K562 (cell line): ENCODE data around the gene MLIP. TPM values are rescaled to one million over a fixed set of nuclear protein-coding genes. Genes with fewer than 3 reads are reported as not detected.

Experiments used
- ATAC-seq: fragments of 200-7000 bp; cut with Tn5 transposase; 3 replicates; pipeline ENCODE4 v1.9.1; 2020; ENCODE audit warnings: moderate library complexity
- BruUV-seq: library from RNA; stranded (reverse); fragments of 400-500 nt; replicated peaks from 2 replicates; lab custom pipeline; 2021; lab: Mats Ljungman, UMichigan
- CTCF ChIA-PET: fragments of 300-600 bp; formaldehyde crosslinking; extraction: SDS; loops from one replicate; lab custom pipeline; 2021; ENCODE audit warnings: low intra/inter-chr PET ratio; lab: Yijun Ruan, JAX
- POLR2A ChIA-PET: fragments of 300-600, 350-650 bp; sonication (Branson Sonifier 250); formaldehyde crosslinking; extraction: SDS; loops from one replicate; lab custom pipeline; 2021; ENCODE audit warnings: antibody characterized with exemption, inconsistent platforms; lab: Yijun Ruan, JAX
- DNase-seq, 4 experiments: peaks; one replicate each; pipeline versions ENCODE4 v3.0.0 to v3.0.0-alpha.2; 2011 to 2018; ENCODE audit warnings: low spot score in 3 of 4, mixed read lengths in 3 of 4; ENCODE audit errors: extremely low read depth in 1 of 4
- FAIRE-seq: peaks from 2 replicates; lab custom pipeline; 2011; peaks lifted over from hg19 to GRCh38; lab: Jason Lieb, UNC
- H2AFZ ChIP-seq: 2 replicates; pipeline ENCODE4 v1.6.0; 2011; ENCODE audit warnings: low read depth, low read length, control low read depth, inconsistent platforms
- H3K27ac ChIP-seq: fragments of 200-600 bp; 3 replicates; pipeline ENCODE4 v1.8.0; 2011; ENCODE audit warnings: low read depth, mild to moderate bottlenecking, control low read depth, inconsistent platforms, low read length, moderate library complexity, mixed read lengths; ENCODE audit errors: extremely low read depth
- H3K27me3 ChIP-seq, 2 experiments: fragments of 300-600 bp in 1 of 2; 2 replicates in 1 of 2; 3 replicates in 1 of 2; pipeline versions ENCODE4 v1.6.0 to v1.8.0; 2011; ENCODE audit warnings: inconsistent platforms in 2 of 2, low read length in 2 of 2, mild to moderate bottlenecking in 1 of 2, mixed read lengths in 1 of 2, moderate library complexity in 1 of 2; ENCODE audit not compliant: control insufficient read depth in 2 of 2, insufficient read depth in 2 of 2
- H3K36me3 ChIP-seq: fragments of 300-600 bp; 3 replicates; pipeline ENCODE4 v1.8.0; 2011; ENCODE audit warnings: mild to moderate bottlenecking, low read length, inconsistent platforms; ENCODE audit not compliant: control insufficient read depth, insufficient read depth
- H3K4me1 ChIP-seq, 2 experiments: fragments of 200-600 bp in 1 of 2; replicated peaks in 1 of 2; 2 replicates in 1 of 2; 3 replicates in 1 of 2; pipeline versions ENCODE4 v1.5.1 to v1.8.0; 2011; ENCODE audit warnings: inconsistent platforms in 2 of 2, low read length in 2 of 2, mild to moderate bottlenecking in 1 of 2, mixed read lengths in 1 of 2, moderate library complexity in 1 of 2; ENCODE audit not compliant: control insufficient read depth in 2 of 2, insufficient read depth in 2 of 2
- H3K4me2 ChIP-seq: 2 replicates; pipeline ENCODE4 v1.6.1; 2011; ENCODE audit warnings: low read length, control low read depth, inconsistent platforms, mixed read lengths; ENCODE audit not compliant: insufficient read depth
- H3K4me3 ChIP-seq: fragments of 200-600 bp; sonication (generic), shearing (Covaris generic); 2 replicates; pipeline ENCODE4 v1.5.1; 2016; ENCODE audit warnings: control low read depth, inconsistent platforms
- H3K79me2 ChIP-seq: fragments of 200-600 bp; 3 replicates; pipeline ENCODE4 v1.8.0; 2011; ENCODE audit warnings: low read length, inconsistent platforms; ENCODE audit not compliant: control insufficient read depth, insufficient read depth
- H3K9ac ChIP-seq, 2 experiments: 2 replicates each; pipeline versions ENCODE4 v1.6.0 to v1.6.1; 2011; ENCODE audit warnings: low read depth in 2 of 2, low read length in 2 of 2, control low read depth in 1 of 2, inconsistent platforms in 1 of 2, mild to moderate bottlenecking in 1 of 2, mixed read lengths in 1 of 2; ENCODE audit not compliant: insufficient read depth in 1 of 2
- H3K9me1 ChIP-seq: one replicate; pipeline ENCODE4 v1.6.0; 2011; ENCODE audit warnings: inconsistent platforms, mild to moderate bottlenecking, low read length, moderate library complexity; ENCODE audit not compliant: control insufficient read depth, insufficient read depth
- H3K9me3 ChIP-seq: replicated peaks from 2 replicates; pipeline ENCODE4 v1.5.1; 2011; ENCODE audit warnings: low read depth, low read length, inconsistent platforms; ENCODE audit not compliant: control insufficient read depth, insufficient read depth
- H4K20me1 ChIP-seq: replicated peaks from 2 replicates; pipeline ENCODE4 v1.6.1; 2011; ENCODE audit warnings: low read length, inconsistent platforms, mixed read lengths; ENCODE audit not compliant: control insufficient read depth, insufficient read depth
- GTF2A2 ChIP-seq: IDR thresholded peaks from 2 replicates; pipeline ENCODE4 v1.6.1; 2016; ENCODE audit warnings: mild to moderate bottlenecking, missing genetic modification characterization, missing compliant biosample characterization
- MEF2D ChIP-seq: conservative IDR thresholded peaks from 2 replicates; pipeline ENCODE4 v1.6.1; 2016; ENCODE audit warnings: low read depth, missing genetic modification characterization, missing compliant biosample characterization
- NFRKB ChIP-seq: fragments of 450-650 bp; IDR thresholded peaks from 2 replicates; pipeline ENCODE4 v1.6.1; 2016; ENCODE audit warnings: low read depth
- NR2C1 ChIP-seq, 2 experiments: fragments of 450-650 bp; IDR thresholded peaks; 2 replicates each; pipeline ENCODE4 v1.6.1; 2017; ENCODE audit warnings: mild to moderate bottlenecking in 2 of 2, antibody characterized with exemption in 1 of 2, inconsistent platforms in 1 of 2, missing compliant biosample characterization in 1 of 2, missing genetic modification characterization in 1 of 2
- PCBP1 ChIP-seq: fragments of 200-400 bp; formaldehyde crosslinking; IDR thresholded peaks from 2 replicates; pipeline ENCODE4 v1.6.1; 2018; ENCODE audit warnings: mild to moderate bottlenecking, low read depth, low read length; ENCODE audit not compliant: poor library complexity, severe bottlenecking
- RFX7 ChIP-seq: fragments of 250-450 bp; sonication (Bioruptor Pico); IDR thresholded peaks from 2 replicates; pipeline ENCODE4 v1.5.1; 2021; ENCODE audit warnings: mild to moderate bottlenecking
- SREBF2 ChIP-seq: sonication (generic); formaldehyde crosslinking; IDR thresholded peaks from 2 replicates; pipeline ENCODE4 v1.4.0; 2020; ENCODE audit warnings: mild to moderate bottlenecking, missing genetic modification reagents
- ZNF165 ChIP-seq: fragments of 250-450 bp; sonication (Bioruptor Pico); IDR thresholded peaks from 2 replicates; pipeline ENCODE4 v1.4.0; 2020; ENCODE audit warnings: borderline replicate concordance
- ZNF347 ChIP-seq: fragments of 450-650 bp; formaldehyde crosslinking; IDR thresholded peaks from 2 replicates; pipeline ENCODE4 v1.4.0; 2020; ENCODE audit warnings: low read depth, mild to moderate bottlenecking, moderate library complexity
- ZNF57 ChIP-seq: fragments of 450-650 bp; formaldehyde crosslinking; IDR thresholded peaks from 2 replicates; pipeline ENCODE4 v1.4.0; 2020; ENCODE audit warnings: mild to moderate bottlenecking, moderate library complexity
- WGBS: fragments of 100-300 bp; shearing (Covaris generic); methylation state at CpG from one replicate; pipeline ENCODE4 v1.1.6; 2016; ENCODE audit warnings: low coverage, mixed read lengths; ENCODE audit not compliant: insufficient coverage; ENCODE audit errors: missing lambda C conversion rate; 5-methylcytosine and 5-hydroxymethylcytosine counted together
- in situ Hi-C: fragments of 300-500 bp; cut with MboI; formaldehyde crosslinking; loops from 4 replicates; pipeline ENCODE4 v1.15.0; 2018; ENCODE audit warnings: inconsistent platforms, mixed read lengths
- intact Hi-C: fragments of 100-400 bp; cut with micrococcal nuclease; formaldehyde crosslinking; loops from 2 replicates; pipeline ENCODE4 v1.14.2; 2022
- polyA plus RNA-seq, 8 experiments: library from polyadenylated mRNA; depleted of rRNA in 4 of 8; stranded (reverse) in 5 of 8; unstranded in 3 of 8; fragments of >200 nt; fragmentation: Nextera tagmentation in 2 of 8; fragmentation: Illumina TruSeq in 1 of 8; extraction: Ambion mirVana in 2 of 8; extraction: Trizol in 1 of 8; gene quantifications; 2 replicates each; pipeline versions ENCODE4 v1.2.1 to v1.2.3, GENCODE V29; 2011 to 2014; ENCODE audit warnings: inconsistent platforms in 1 of 8, missing spikeins in 1 of 8
- total RNA-seq, 7 experiments: library from RNA; depleted of rRNA in 6 of 7; stranded (reverse); fragments of >200 nt in 6 of 7; fragmentation: Illumina TruSeq in 2 of 7; extraction: Trizol in 2 of 7; gene quantifications; 2 replicates each; pipeline versions ENCODE4 v1.2.1 to v1.2.3, GENCODE V29; 2011 to 2021; ENCODE audit warnings: low replicate concordance in 1 of 7
- TF ChIP-seq, protein P1 (sequence below): fragments of 200-800 bp; sonication (Bioruptor generic); IDR thresholded peaks from 2 replicates; pipeline ENCODE4 v1.6.1; 2017; ENCODE audit warnings: missing genetic modification characterization, missing compliant biosample characterization
- TF ChIP-seq, protein P2 (sequence below): fragments of 450-650 bp; IDR thresholded peaks from 2 replicates; pipeline ENCODE4 v1.6.1; 2016; ENCODE audit warnings: mild to moderate bottlenecking
- TF ChIP-seq, protein P3 (sequence below): fragments of 200-400 bp; formaldehyde crosslinking; IDR thresholded peaks from 2 replicates; pipeline ENCODE4 v1.6.1; 2017; ENCODE audit warnings: mild to moderate bottlenecking, low read depth, low read length, moderate library complexity
- TF ChIP-seq, protein P4 (sequence below): fragments of 250-450 bp; sonication (Bioruptor Pico); IDR thresholded peaks from 2 replicates; pipeline ENCODE4 v1.8.0; 2021; ENCODE audit warnings: moderate library complexity, mild to moderate bottlenecking, inconsistent platforms

MLIP gene
- total and polyA plus RNA-seq, 9 of the 15 experiments (the other 6 are each of a cell fraction or from before 2014, with no cell fraction given) = not detected

DNA sequence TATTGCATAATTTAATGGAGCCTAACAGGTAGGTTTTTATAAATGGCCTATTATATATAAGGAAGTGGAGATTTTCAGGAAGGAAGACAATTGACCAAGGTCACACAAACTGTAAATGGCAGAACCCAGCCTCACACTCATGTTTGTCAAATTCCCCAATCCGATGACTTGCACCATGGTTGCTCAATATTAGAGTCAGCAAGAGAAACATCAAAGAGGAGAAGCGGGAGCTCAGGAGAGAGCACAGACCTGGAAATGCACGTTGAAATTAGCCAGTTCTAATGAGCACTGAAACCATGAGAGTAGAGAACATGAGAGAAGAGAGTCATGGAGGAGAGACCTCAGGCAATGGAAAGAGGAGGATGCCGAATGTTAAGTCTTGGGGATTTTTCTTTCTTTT, 13.5 kb upstream of the MLIP start:
- DNase-seq (no peak), FAIRE-seq (no peak), ATAC-seq (no peak)
- no peak overlapping the region for H3K4me3 ChIP-seq
- intact Hi-C loops (no loop called here), in situ Hi-C loops (no loop called here)
- H3K4me1 ChIP-seq = no peaks in the 10 kb centered on the region
- H3K27ac ChIP-seq = no peak overlapping the region
- H3K36me3 ChIP-seq = no peaks in the 10 kb centered on the region
- H2AFZ ChIP-seq = no peak overlapping the region
- BruUV-seq = no TSS peak
- H4K20me1 ChIP-seq = no peaks in the 10 kb centered on the region
- no peaks in the 10 kb centered on the region for H3K9me1 ChIP-seq
- no peaks in the 10 kb centered on the region for H3K27me3 ChIP-seq
- H3K9ac ChIP-seq = no peak overlapping the region
- H3K79me2 ChIP-seq = no peaks in the 10 kb centered on the region
- ChIA-PET CTCF (no interaction called here), POLR2A (no interaction called here)
- 1% methylated on average over 4 of the region's 4 CpGs for WGBS
- no peaks in the 10 kb centered on the region for H3K9me3 ChIP-seq
- no peak overlapping the region for H3K4me2 ChIP-seq
- no peak for TF ChIP-seq NFRKB
- no peak for TF ChIP-seq ZNF165
- TF ChIP-seq, protein P1, sequence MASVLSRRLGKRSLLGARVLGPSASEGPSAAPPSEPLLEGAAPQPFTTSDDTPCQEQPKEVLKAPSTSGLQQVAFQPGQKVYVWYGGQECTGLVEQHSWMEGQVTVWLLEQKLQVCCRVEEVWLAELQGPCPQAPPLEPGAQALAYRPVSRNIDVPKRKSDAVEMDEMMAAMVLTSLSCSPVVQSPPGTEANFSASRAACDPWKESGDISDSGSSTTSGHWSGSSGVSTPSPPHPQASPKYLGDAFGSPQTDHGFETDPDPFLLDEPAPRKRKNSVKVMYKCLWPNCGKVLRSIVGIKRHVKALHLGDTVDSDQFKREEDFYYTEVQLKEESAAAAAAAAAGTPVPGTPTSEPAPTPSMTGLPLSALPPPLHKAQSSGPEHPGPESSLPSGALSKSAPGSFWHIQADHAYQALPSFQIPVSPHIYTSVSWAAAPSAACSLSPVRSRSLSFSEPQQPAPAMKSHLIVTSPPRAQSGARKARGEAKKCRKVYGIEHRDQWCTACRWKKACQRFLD = no peak
- no peak for TF ChIP-seq GTF2A2 (tag)
- TF ChIP-seq, protein P2, sequence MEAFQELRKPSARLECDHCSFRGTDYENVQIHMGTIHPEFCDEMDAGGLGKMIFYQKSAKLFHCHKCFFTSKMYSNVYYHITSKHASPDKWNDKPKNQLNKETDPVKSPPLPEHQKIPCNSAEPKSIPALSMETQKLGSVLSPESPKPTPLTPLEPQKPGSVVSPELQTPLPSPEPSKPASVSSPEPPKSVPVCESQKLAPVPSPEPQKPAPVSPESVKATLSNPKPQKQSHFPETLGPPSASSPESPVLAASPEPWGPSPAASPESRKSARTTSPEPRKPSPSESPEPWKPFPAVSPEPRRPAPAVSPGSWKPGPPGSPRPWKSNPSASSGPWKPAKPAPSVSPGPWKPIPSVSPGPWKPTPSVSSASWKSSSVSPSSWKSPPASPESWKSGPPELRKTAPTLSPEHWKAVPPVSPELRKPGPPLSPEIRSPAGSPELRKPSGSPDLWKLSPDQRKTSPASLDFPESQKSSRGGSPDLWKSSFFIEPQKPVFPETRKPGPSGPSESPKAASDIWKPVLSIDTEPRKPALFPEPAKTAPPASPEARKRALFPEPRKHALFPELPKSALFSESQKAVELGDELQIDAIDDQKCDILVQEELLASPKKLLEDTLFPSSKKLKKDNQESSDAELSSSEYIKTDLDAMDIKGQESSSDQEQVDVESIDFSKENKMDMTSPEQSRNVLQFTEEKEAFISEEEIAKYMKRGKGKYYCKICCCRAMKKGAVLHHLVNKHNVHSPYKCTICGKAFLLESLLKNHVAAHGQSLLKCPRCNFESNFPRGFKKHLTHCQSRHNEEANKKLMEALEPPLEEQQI = no peak
- no peak for TF ChIP-seq MEF2D (tag)
- no peak for TF ChIP-seq NR2C1 (IDR thresholded peaks at IDR 0.05)
- TF ChIP-seq NR2C1 (tag; IDR thresholded peaks at IDR 0.05) = no peak
- TF ChIP-seq RFX7 (CRISPR knock-in tag) = no peak
- TF ChIP-seq ZNF347 = no peak
- TF ChIP-seq SREBF2 = no peak
- TF ChIP-seq, protein P3, sequence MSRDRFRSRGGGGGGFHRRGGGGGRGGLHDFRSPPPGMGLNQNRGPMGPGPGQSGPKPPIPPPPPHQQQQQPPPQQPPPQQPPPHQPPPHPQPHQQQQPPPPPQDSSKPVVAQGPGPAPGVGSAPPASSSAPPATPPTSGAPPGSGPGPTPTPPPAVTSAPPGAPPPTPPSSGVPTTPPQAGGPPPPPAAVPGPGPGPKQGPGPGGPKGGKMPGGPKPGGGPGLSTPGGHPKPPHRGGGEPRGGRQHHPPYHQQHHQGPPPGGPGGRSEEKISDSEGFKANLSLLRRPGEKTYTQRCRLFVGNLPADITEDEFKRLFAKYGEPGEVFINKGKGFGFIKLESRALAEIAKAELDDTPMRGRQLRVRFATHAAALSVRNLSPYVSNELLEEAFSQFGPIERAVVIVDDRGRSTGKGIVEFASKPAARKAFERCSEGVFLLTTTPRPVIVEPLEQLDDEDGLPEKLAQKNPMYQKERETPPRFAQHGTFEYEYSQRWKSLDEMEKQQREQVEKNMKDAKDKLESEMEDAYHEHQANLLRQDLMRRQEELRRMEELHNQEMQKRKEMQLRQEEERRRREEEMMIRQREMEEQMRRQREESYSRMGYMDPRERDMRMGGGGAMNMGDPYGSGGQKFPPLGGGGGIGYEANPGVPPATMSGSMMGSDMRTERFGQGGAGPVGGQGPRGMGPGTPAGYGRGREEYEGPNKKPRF = no peak
- TF ChIP-seq PCBP1 = no peak
- TF ChIP-seq, protein P4, sequence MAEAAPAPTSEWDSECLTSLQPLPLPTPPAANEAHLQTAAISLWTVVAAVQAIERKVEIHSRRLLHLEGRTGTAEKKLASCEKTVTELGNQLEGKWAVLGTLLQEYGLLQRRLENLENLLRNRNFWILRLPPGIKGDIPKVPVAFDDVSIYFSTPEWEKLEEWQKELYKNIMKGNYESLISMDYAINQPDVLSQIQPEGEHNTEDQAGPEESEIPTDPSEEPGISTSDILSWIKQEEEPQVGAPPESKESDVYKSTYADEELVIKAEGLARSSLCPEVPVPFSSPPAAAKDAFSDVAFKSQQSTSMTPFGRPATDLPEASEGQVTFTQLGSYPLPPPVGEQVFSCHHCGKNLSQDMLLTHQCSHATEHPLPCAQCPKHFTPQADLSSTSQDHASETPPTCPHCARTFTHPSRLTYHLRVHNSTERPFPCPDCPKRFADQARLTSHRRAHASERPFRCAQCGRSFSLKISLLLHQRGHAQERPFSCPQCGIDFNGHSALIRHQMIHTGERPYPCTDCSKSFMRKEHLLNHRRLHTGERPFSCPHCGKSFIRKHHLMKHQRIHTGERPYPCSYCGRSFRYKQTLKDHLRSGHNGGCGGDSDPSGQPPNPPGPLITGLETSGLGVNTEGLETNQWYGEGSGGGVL (CRISPR knock-in tag) = no peak
- TF ChIP-seq ZNF57 (CRISPR knock-in tag) = no peak
